Right atrium auricular region (tissue), 2 donors: Measurements from ENCODE around the gene ASCC3. TPM values are rescaled to one million over a fixed set of nuclear protein-coding genes. Genes with fewer than 3 reads are reported as not detected.

Experiments
- DNase-seq: peaks from one replicate; pipeline ENCODE4 v3.0.0-alpha.2; 2019; ENCODE audit warnings: low spot score
- H3K27ac ChIP-seq, 2 donors: fragments of 200-600 bp; sonication (generic); 1 replicate in 1 of 2; 2 replicates in 1 of 2; pipeline ENCODE4 v1.5.1; 2016 to 2019
- H3K27me3 ChIP-seq, 2 donors: fragments of 200-600 bp; sonication (generic); one replicate each; pipeline versions ENCODE4 v1.5.1 to v1.6.0; 2017 to 2019
- H3K36me3 ChIP-seq: fragments of 200-600 bp; sonication (generic); one replicate; pipeline ENCODE4 v1.5.1; 2016
- H3K4me1 ChIP-seq, 2 donors: fragments of 200-600 bp; sonication (generic); one replicate each; pipeline versions ENCODE4 v1.5.1 to v1.6.0; 2017 to 2019
- H3K4me3 ChIP-seq, 2 donors: fragments of 200-600 bp; sonication (generic); 1 replicate in 1 of 2; 2 replicates in 1 of 2; pipeline ENCODE4 v1.5.1; 2017 to 2019; ENCODE audit warnings: mild to moderate bottlenecking in 1 of 2, moderate library complexity in 1 of 2
- H3K9me3 ChIP-seq, 2 donors: fragments of 200-600 bp; sonication (generic); one replicate each; pipeline ENCODE4 v1.5.1; 2019
- CTCF ChIP-seq, 2 donors: fragments of 200-600 bp; sonication (generic); IDR thresholded peaks; one replicate each; pipeline ENCODE4 v1.5.1; 2019; ENCODE audit warnings: antibody characterized with exemption in 2 of 2
- total RNA-seq, 2 donors: library from RNA; depleted of rRNA; stranded (reverse); fragments of >200 nt; gene quantifications; one replicate each; pipeline ENCODE4 v1.1.0, GENCODE V29; 2016

Gene ASCC3
- total RNA-seq, 2 donors from 2014 or later, result 18.7 to 20.0 TPM

GRCh38 chr6:100801036-100801435, 80.1 kb downstream of the ASCC3 start:
- H3K36me3 ChIP-seq, result peaks cover 10% of the 10 kb centered on the region
- H3K27me3 ChIP-seq, result no peaks in the 10 kb centered on the region
- H3K27ac ChIP-seq, result no peak overlapping the region
- H3K4me1 ChIP-seq, result no peaks in the 10 kb centered on the region
- no peak for DNase-seq
- H3K9me3 ChIP-seq, result no peaks in the 10 kb centered on the region
- no peak overlapping the region for H3K4me3 ChIP-seq
- no peak for TF ChIP-seq CTCF (IDR thresholded peaks at IDR 0.05)

DNA sequence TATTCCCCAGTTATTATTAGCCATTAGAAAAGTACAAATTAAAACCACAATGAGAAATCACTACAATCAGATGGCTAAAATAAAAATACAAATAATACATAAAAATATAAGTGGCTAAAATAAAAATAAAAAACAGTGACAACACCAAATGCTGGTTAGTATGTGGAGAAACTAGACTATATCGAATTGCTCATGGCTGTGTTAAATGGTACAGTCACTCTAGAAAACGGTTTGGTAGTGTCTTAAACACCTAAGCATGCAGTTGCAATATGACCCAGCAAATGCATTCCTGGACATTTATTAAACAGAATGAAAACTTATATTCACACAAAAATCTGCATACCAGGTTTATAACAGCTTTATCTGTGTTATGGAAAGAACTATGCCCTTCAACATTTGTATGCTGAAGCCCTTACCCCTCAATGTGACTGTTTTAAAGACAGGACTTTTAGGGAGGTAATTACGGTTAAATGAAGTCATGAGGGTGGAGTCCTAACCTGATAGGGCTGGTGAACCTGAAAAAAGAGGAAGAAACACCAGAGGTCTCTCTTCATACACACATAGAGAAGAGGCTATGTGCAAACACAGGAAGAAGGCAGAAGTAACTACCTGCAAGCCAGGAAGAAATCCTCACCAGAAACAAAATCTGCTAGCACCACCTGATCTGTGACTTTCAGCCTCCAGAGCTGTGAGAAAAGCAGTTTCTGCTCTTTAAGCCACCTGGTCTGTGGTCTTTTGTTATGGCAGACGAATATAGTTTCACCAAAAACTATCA, 84.9 kb downstream of the ASCC3 start:
- TF ChIP-seq CTCF (IDR thresholded peaks at IDR 0.05), result no peak
- Histone ChIP-seq H3K36me3 (peaks cover 9% of the 10 kb centered on the region), H3K4me1 (no peaks in the 10 kb centered on the region), H3K9me3 (no peaks in the 10 kb centered on the region), H3K27ac (no peak overlapping the region), H3K27me3 (no peaks in the 10 kb centered on the region), H3K4me3 (no peak overlapping the region)
- DNase-seq, result no peak

DNA sequence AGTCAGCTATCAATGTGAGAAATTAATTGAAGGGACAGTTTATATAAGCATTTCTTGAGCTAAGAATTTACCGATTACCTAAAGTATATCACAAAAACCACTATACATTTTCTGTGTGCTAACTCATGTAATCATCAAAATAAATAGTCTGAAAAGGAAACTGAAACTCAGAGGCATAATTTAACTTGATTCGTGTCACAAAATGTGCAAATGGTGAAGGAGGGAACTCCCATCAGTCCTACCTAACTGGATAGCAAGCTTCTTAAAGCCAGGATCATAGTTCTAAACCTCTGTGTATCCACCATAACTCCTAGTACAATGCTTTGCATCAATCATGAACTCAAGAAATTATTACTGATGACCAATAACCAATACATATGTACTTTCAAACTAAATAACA, 91.0 kb downstream of the ASCC3 start:
- H3K36me3 ChIP-seq, result peaks cover 4% of the 10 kb centered on the region
- no peaks in the 10 kb centered on the region for H3K4me1 ChIP-seq
- DNase-seq, result no peak

GRCh38 chr6:100785982-100786381, 95.1 kb downstream of the ASCC3 start:
- no peaks in the 10 kb centered on the region for H3K27me3 ChIP-seq
- no peak overlapping the region for H3K4me3 ChIP-seq
- no peak for TF ChIP-seq CTCF (IDR thresholded peaks at IDR 0.05)
- H3K36me3 ChIP-seq, result no peaks in the 10 kb centered on the region
- H3K27ac ChIP-seq, result no peak overlapping the region
- H3K4me1 ChIP-seq, result no peaks in the 10 kb centered on the region
- no peaks in the 10 kb centered on the region for H3K9me3 ChIP-seq
- no peak for DNase-seq

More for the DNA sequence above, 91.0 kb downstream of the ASCC3 start:
- no peaks in the 10 kb centered on the region for H3K9me3 ChIP-seq
- H3K27ac ChIP-seq, result no peak overlapping the region
- no peaks in the 10 kb centered on the region for H3K27me3 ChIP-seq
- TF ChIP-seq CTCF (IDR thresholded peaks at IDR 0.05), result no peak
- H3K4me3 ChIP-seq, result no peak overlapping the region

GRCh38 chr6:100780648-100781047, 100.5 kb downstream of the ASCC3 start:
- H3K27ac ChIP-seq, result no peak overlapping the region
- DNase-seq, result no peak
- H3K4me3 ChIP-seq, result no peak overlapping the region
- no peaks in the 10 kb centered on the region for H3K36me3 ChIP-seq
- H3K4me1 ChIP-seq, result no peaks in the 10 kb centered on the region
- no peak for TF ChIP-seq CTCF (IDR thresholded peaks at IDR 0.05)
- H3K27me3 ChIP-seq, result no peaks in the 10 kb centered on the region
- H3K9me3 ChIP-seq, result no peaks in the 10 kb centered on the region

DNA sequence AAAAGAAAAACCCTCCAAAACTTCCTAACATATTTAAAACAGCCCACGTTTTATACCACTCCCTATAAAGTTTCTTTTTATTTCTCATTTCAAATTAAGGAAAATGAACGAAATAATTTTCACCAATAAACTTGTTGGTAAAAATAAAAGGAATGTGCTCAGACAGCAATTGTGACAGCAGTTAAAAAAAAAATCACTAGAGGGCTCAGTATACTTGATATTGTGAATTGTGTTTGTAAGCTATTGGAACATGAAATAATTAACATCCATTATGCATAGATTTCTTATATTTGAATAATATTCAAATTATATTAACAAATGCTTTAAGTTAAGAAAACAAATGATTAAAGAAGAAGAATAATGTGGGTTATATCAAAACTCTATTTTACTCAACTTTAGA, 105.5 kb downstream of the ASCC3 start:
- no peaks in the 10 kb centered on the region for H3K9me3 ChIP-seq
- H3K4me1 ChIP-seq, result no peaks in the 10 kb centered on the region
- H3K36me3 ChIP-seq, result no peaks in the 10 kb centered on the region
- DNase-seq, result no peak
- peak in 1 of 2 donors; percentile 12 for TF ChIP-seq CTCF (IDR thresholded peaks at IDR 0.05)
- no peaks in the 10 kb centered on the region for H3K27me3 ChIP-seq
- no peak overlapping the region for H3K27ac ChIP-seq
- no peak overlapping the region for H3K4me3 ChIP-seq
